Sigmoid colon (tissue), 7 donors: ENCODE data around the gene RASSF5. TPM values are rescaled to one million over a fixed set of nuclear protein-coding genes. Genes with fewer than 3 reads are reported as not detected.

Source experiments
- DNase-seq: peaks from one replicate; pipeline ENCODE4 v3.0.0-alpha.2; 2019
- H3K27ac ChIP-seq, 4 donors: fragments of 200-600 bp; sonication (generic); one replicate each; pipeline ENCODE4 v1.5.1; 2016 to 2019; ENCODE audit warnings: mild to moderate bottlenecking in 1 of 4
- H3K27me3 ChIP-seq, 3 donors: fragments of 200-600 bp; sonication (generic); one replicate each; pipeline ENCODE4 v1.5.1; 2019; ENCODE audit warnings: mild to moderate bottlenecking in 1 of 3
- H3K36me3 ChIP-seq, 4 donors: fragments of 200-600 bp; sonication (generic); one replicate each; pipeline ENCODE4 v1.5.1; 2016 to 2019
- H3K4me1 ChIP-seq, 4 donors: fragments of 200-600 bp; sonication (generic); one replicate each; pipeline ENCODE4 v1.5.1; 2017 to 2019
- H3K4me3 ChIP-seq, 4 donors: fragments of 200-600 bp; sonication (generic); one replicate each; pipeline ENCODE4 v1.5.1; 2017 to 2019; ENCODE audit warnings: mild to moderate bottlenecking in 2 of 4, moderate library complexity in 1 of 4
- H3K9me3 ChIP-seq, 4 donors: fragments of 200-600 bp in 3 of 4; sonication (generic) in 3 of 4; one replicate each; pipeline versions ENCODE4 v1.5.1 to v1.6.1; 2013 to 2019
- EP300 ChIP-seq, 4 donors: sonication (generic); formaldehyde crosslinking; IDR thresholded peaks; one replicate each; pipeline ENCODE4 v1.6.1; 2017; ENCODE audit warnings: antibody characterized with exemption in 4 of 4
- POLR2A ChIP-seq, 2 donors: fragments of 450-650 bp; IDR thresholded peaks; one replicate each; pipeline ENCODE4 v1.6.1; 2016; ENCODE audit warnings: antibody characterized with exemption in 2 of 2, mild to moderate bottlenecking in 2 of 2, moderate library complexity in 2 of 2
- POLR2AphosphoS5 ChIP-seq, 4 donors: sonication (generic); formaldehyde crosslinking; IDR thresholded peaks; one replicate each; pipeline ENCODE4 v1.6.1; 2017; ENCODE audit warnings: antibody characterized with exemption in 4 of 4
- WGBS, 2 donors: extraction: QIAGEN DNeasy Blood & Tissue Kit; methylation state at CpG; one replicate each; pipeline ENCODE4 v1.1.7; 2013; 5-methylcytosine and 5-hydroxymethylcytosine counted together
- intact Hi-C: fragments of 100-400 bp; cut with DNase I; formaldehyde crosslinking; loops from one replicate; pipeline ENCODE4 v1.15.1; 2023
- polyA plus RNA-seq, 3 donors: library from polyadenylated mRNA; stranded (reverse); fragments of 200-250 nt; gene quantifications; one replicate each; pipeline ENCODE4 v1.2.3, GENCODE V29; 2013
- total RNA-seq, 4 donors: library from RNA; depleted of rRNA; stranded (reverse); fragments of >200 nt; gene quantifications; one replicate each; pipeline ENCODE4 v1.1.0, GENCODE V29; 2016
- TF ChIP-seq, protein P1 (sequence below), 4 experiments: fragments of 450-650 bp in 3 of 4; fragments of 200-600 bp in 1 of 4; IDR thresholded peaks; one replicate each; pipeline ENCODE4 v1.5.1; 2016 to 2019; ENCODE audit warnings: antibody characterized with exemption in 4 of 4, mild to moderate bottlenecking in 3 of 4, moderate library complexity in 2 of 4
- donor health status: healthy with polysubstance abuse.
- donor health status: Bipolar disorder and iron deficiency.
- donor health status: healthy.

Gene RASSF5
- total and polyA plus RNA-seq, 7 donors = 2.5 to 25.9 (median 4.3) TPM

DNA sequence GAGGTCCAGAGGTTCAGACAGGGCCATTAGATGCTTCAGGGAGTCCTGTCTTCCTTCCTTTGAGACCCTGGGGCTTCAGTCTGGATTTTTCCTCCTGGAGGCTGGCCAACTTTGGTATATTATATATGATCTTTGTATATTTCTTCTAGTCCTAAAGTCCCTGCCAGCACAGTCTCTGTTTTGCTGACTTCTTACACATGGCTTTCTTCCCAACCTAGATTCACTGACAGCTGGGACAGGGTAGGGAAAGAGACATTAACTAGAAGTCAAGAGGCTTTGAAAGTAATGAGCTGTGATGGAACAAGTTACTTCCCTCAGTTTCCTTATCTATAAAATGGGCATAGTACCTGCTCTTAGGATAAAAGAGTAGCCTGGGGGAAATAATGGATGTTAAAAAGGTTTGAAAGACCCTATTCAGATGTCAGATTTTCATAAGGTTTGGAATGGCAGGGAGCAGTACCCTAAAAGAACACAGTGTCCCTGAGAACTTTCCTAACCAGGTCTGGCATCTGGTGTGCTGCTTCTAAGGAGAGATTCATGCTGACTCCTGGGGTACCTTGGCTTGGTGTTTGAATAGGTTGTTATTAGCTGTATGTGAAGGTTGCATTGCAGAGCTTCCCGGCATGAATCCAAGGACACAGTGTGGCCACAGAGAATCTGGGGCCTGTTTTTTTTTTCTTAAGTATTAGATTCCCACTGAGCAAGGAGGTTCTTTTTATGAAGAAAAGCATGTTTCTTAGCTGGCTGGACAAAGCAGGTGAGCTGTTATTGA, 47.6 kb downstream of the RASSF5 start:
- no peak overlapping the region for H3K4me3 ChIP-seq
- DNase-seq = no peak
- H3K36me3 ChIP-seq = no peaks in the 10 kb centered on the region
- H3K27ac ChIP-seq = peak overlapping the region in 3 of 4 donors; percentile 68 to 78 (median 69)
- H3K27me3 ChIP-seq = no peaks in the 10 kb centered on the region
- intact Hi-C loops = no loop called here
- peaks cover 0 to 41% (median 27%) of the 10 kb centered on the region in 4 donors for H3K4me1 ChIP-seq
- 87 to 92% methylated on average over 1 of the region's 1 CpG for WGBS, 2 donors
- no peaks in the 10 kb centered on the region for H3K9me3 ChIP-seq
- no peak for TF ChIP-seq POLR2A (IDR thresholded peaks at IDR 0.05)
- TF ChIP-seq EP300 (IDR thresholded peaks at IDR 0.05) = no peak
- TF ChIP-seq, protein P1, sequence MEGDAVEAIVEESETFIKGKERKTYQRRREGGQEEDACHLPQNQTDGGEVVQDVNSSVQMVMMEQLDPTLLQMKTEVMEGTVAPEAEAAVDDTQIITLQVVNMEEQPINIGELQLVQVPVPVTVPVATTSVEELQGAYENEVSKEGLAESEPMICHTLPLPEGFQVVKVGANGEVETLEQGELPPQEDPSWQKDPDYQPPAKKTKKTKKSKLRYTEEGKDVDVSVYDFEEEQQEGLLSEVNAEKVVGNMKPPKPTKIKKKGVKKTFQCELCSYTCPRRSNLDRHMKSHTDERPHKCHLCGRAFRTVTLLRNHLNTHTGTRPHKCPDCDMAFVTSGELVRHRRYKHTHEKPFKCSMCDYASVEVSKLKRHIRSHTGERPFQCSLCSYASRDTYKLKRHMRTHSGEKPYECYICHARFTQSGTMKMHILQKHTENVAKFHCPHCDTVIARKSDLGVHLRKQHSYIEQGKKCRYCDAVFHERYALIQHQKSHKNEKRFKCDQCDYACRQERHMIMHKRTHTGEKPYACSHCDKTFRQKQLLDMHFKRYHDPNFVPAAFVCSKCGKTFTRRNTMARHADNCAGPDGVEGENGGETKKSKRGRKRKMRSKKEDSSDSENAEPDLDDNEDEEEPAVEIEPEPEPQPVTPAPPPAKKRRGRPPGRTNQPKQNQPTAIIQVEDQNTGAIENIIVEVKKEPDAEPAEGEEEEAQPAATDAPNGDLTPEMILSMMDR (IDR thresholded peaks at IDR 0.05) = no peak
- TF ChIP-seq POLR2AphosphoS5 (IDR thresholded peaks at IDR 0.05) = no peak

DNA sequence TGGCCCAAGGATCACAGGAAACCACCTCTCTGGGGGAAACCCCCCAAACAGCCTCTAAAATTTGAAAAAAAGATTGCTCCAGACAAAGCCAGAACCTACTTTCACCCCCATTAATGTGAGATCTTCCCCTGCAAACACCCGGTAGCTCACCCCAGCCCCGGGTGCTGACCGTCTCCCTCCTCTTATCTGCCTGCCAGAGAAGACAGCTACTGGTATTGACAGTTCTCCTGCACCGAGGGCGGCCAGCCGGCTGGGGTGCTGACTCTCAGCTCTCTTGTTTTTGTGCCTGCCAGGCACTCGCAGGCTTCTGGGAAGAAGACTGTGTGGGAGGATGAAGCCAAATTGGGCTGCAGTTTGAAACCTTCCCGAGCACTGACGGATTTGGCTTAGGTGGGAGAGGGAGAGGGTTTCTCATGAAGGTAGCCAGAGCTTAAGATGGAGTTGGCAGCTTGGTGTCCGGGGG, 48.2 kb downstream of the RASSF5 start:
- no peaks in the 10 kb centered on the region for H3K36me3 ChIP-seq
- peaks cover 0 to 47% (median 32%) of the 10 kb centered on the region in 4 donors for H3K4me1 ChIP-seq
- no peak overlapping the region for H3K4me3 ChIP-seq
- intact Hi-C loops = no loop called here
- WGBS, 2 donors = 62 to 84% methylated on average over 10 of the region's 10 CpGs
- TF ChIP-seq POLR2AphosphoS5 (IDR thresholded peaks at IDR 0.05) = no peak
- TF ChIP-seq, protein P1 (IDR thresholded peaks at IDR 0.05) = no peak
- TF ChIP-seq POLR2A (IDR thresholded peaks at IDR 0.05) = no peak
- TF ChIP-seq EP300 (IDR thresholded peaks at IDR 0.05) = no peak
- no peak for DNase-seq
- no peaks in the 10 kb centered on the region for H3K27me3 ChIP-seq
- H3K9me3 ChIP-seq = no peaks in the 10 kb centered on the region
- peak overlapping the region in 3 of 4 donors; percentile 68 to 78 (median 69) for H3K27ac ChIP-seq

- TF ChIP-seq POLR2A (IDR thresholded peaks at IDR 0.05) (no peak), POLR2AphosphoS5 (IDR thresholded peaks at IDR 0.05) (no peak), EP300 (IDR thresholded peaks at IDR 0.05) (no peak)
- TF ChIP-seq, protein P1 (IDR thresholded peaks at IDR 0.05) = no peak
- 67 to 81% methylated on average over 7 of the region's 7 CpGs for WGBS, 2 donors
- Histone ChIP-seq H3K27ac (peak overlapping the region; percentile 56 to 78 (median 68)), H3K27me3 (no peaks in the 10 kb centered on the region), H3K4me1 (peaks cover 0 to 47% (median 32%) of the 10 kb centered on the region in 4 donors), H3K36me3 (no peaks in the 10 kb centered on the region), H3K4me3 (peak overlapping the region in 1 of 4 donors; percentile 65), H3K9me3 (no peaks in the 10 kb centered on the region)
- intact Hi-C loops = no loop called here
- DNase-seq = no peak
Measured at GRCh38 chr1:206556047-206556749, 48.9 kb downstream of the RASSF5 start.

DNA sequence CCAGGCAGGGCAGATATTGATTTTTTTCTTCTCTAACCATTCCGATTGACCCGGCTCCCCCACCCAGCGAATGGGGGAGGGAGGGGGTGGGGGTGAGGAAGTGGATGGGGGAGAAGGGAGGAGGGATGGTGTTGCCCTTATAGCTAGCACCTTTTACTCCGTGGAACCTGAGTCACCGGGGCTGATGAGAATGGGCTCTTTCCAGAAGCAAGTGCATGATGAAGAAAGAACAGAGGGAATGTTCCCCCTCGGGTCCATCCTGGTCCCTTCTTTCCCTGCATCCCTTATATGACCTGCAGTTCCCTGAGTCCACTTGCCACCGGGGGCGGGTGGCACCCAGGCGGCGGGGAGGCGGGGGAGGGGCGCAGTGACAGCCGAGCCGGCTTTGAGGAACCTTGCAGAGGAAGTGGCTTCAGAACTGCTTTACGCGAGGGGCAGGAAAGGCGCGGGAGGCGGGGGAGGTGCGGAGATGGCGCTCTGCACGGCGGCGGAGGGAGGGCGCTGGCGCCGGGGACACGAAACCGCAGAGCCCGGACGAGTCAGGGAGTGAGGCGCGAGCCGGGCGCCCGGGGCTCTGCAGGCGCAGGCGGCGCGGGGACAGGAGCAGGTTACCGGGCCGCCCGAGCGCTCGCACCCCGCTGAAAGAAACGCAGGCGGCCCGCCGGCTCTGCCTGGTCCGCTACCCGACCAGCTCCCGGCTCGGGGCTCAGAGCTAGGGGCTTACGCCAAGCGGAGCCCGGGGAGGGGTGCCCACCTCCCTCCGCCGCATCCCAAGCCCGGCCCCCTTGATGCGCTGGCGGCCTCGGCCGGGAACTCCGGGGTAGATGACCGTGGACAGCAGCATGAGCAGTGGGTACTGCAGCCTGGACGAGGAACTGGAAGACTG, 49.7 kb downstream of the RASSF5 start:
- Histone ChIP-seq H3K27me3 (no peaks in the 10 kb centered on the region), H3K9me3 (no peaks in the 10 kb centered on the region), H3K4me3 (peak overlapping the region; percentile 28 to 65 (median 55)), H3K36me3 (no peaks in the 10 kb centered on the region), H3K4me1 (peaks cover 0 to 47% (median 32%) of the 10 kb centered on the region in 4 donors), H3K27ac (peak overlapping the region; percentile 56 to 78 (median 68))
- 1% methylated on average over 67 of the region's 67 CpGs for WGBS, 2 donors
- TF ChIP-seq POLR2AphosphoS5 (IDR thresholded peaks at IDR 0.05) (peak in 3 of 4 donors; percentile 31 to 53 (median 41)), POLR2A (IDR thresholded peaks at IDR 0.05) (peak in 1 of 2 donors; percentile 15), EP300 (IDR thresholded peaks at IDR 0.05) (no peak)
- DNase-seq = peak; percentile 85
- intact Hi-C loops = no loop called here
